Spleen (tissue), 11 donors: ENCODE results near the gene AQP12B. TPM values are rescaled to one million over a fixed set of nuclear protein-coding genes. Genes with fewer than 3 reads are reported as not detected.

Experiments used
- DNase-seq: peaks from one replicate; pipeline ENCODE4 v3.0.0-alpha.2; 2020
- H3K27ac ChIP-seq, 8 donors: fragments of 200-600 bp; sonication (generic) in 7 of 8; 1 replicate in 4 of 8; 2 replicates in 4 of 8; pipeline versions ENCODE4 v1.5.0 to v1.8.0; 2016 to 2021; ENCODE audit warnings: inconsistent platforms in 4 of 8, mild to moderate bottlenecking in 4 of 8, moderate library complexity in 1 of 8
- H3K27me3 ChIP-seq, 7 donors: fragments of 200-600 bp; sonication (generic) in 6 of 7; replicated peaks in 1 of 7; 1 replicate in 4 of 7; 2 replicates in 3 of 7; pipeline versions ENCODE4 v1.5.0 to v1.8.0; 2016 to 2021; ENCODE audit warnings: inconsistent platforms in 3 of 7, mild to moderate bottlenecking in 1 of 7
- H3K36me3 ChIP-seq, 6 donors: fragments of 200-600 bp; sonication (generic) in 5 of 6; 1 replicate in 4 of 6; 2 replicates in 2 of 6; pipeline versions ENCODE4 v1.5.0 to v1.8.0; 2016 to 2021; ENCODE audit warnings: inconsistent platforms in 2 of 6
- H3K4me1 ChIP-seq, 6 donors: fragments of 200-600 bp; sonication (generic) in 5 of 6; 1 replicate in 3 of 6; 2 replicates in 3 of 6; pipeline versions ENCODE4 v1.5.0 to v1.8.0; 2016 to 2021; ENCODE audit warnings: inconsistent platforms in 3 of 6
- H3K4me3 ChIP-seq, 8 donors: fragments of 200-600 bp; sonication (generic) in 7 of 8; 1 replicate in 4 of 8; 2 replicates in 4 of 8; pipeline versions ENCODE4 v1.5.0 to v1.8.0; 2016 to 2021; ENCODE audit warnings: inconsistent platforms in 4 of 8, mild to moderate bottlenecking in 4 of 8, moderate library complexity in 2 of 8
- H3K9me3 ChIP-seq, 8 donors: fragments of 200-600 bp; sonication (generic) in 7 of 8; 1 replicate in 4 of 8; 2 replicates in 4 of 8; pipeline versions ENCODE4 v1.5.0 to v1.8.0; 2016 to 2021; ENCODE audit warnings: inconsistent platforms in 4 of 8
- POLR2A ChIP-seq, 3 donors: fragments of 450-650 bp; IDR thresholded peaks; one replicate each; pipeline ENCODE4 v1.5.1; 2017; ENCODE audit warnings: antibody characterized with exemption in 3 of 3, mild to moderate bottlenecking in 1 of 3
- POLR2AphosphoS5 ChIP-seq, 3 donors: sonication (generic); formaldehyde crosslinking; IDR thresholded peaks; one replicate each; pipeline ENCODE4 v1.5.1; 2017; ENCODE audit warnings: antibody characterized with exemption in 3 of 3
- WGBS, 5 donors: extraction: QIAGEN DNeasy Blood & Tissue Kit in 3 of 5; methylation state at CpG; one replicate each; pipeline versions ENCODE4 v1.1.5 to v1.1.7; 2013 to 2018; 5-methylcytosine and 5-hydroxymethylcytosine counted together
- intact Hi-C: fragments of 100-400 bp; cut with DNase I; formaldehyde crosslinking; loops from one replicate; pipeline ENCODE4 v1.15.0; 2023; ENCODE audit warnings: low total_unique reads
- polyA plus RNA-seq, 3 donors: library from polyadenylated mRNA; stranded (reverse); fragments of 200-250 nt; gene quantifications; one replicate each; pipeline ENCODE4 v1.2.1, GENCODE V29; 2013
- total RNA-seq, 7 donors: library from RNA; depleted of rRNA in 3 of 7; stranded (reverse); fragments of >200 nt in 3 of 7; fragmentation: NEBNext Ultra II Directional in 4 of 7; extraction: Animal tissue kit (Norgen Biotek cat#: 25700) in 4 of 7; gene quantifications; one replicate each; pipeline versions ENCODE4 v1.1.0 to v1.2.1, GENCODE V29; 2016 to 2021
- TF ChIP-seq, protein P1 (sequence below), 11 experiments: fragments of 200-600 bp in 7 of 11; fragments of 450-650 bp in 4 of 11; sonication (generic) in 4 of 11; IDR thresholded peaks in 8 of 11; conservative IDR thresholded peaks in 3 of 11; 1 replicate in 7 of 11; 2 replicates in 4 of 11; pipeline versions ENCODE4 v1.4.0 to v1.8.0; 2016 to 2021; ENCODE audit warnings: antibody characterized with exemption in 11 of 11, inconsistent platforms in 4 of 11, mild to moderate bottlenecking in 1 of 11
- donor health status: healthy with polysubstance abuse.
- donor health status: DM: no; HTN: no; CAD: no; lungs with moderate emphysema.
- donor health status: DM: no; HTN: no; CAD: no.
- donor health status: Bipolar disorder and iron deficiency.
- donor health status: healthy.
- donor health status: DM: no; HTN: no; CAD: no.
- donor health status: DM: yes; HTN: yes; CAD: no.

Gene AQP12B
- total and polyA plus RNA-seq, 10 donors = 0.03 to 1.8 (median 0.95) TPM; not detected in 7

- no peaks in the 10 kb centered on the region for H3K27me3 ChIP-seq
- no peaks in the 10 kb centered on the region for H3K36me3 ChIP-seq
- intact Hi-C loops = no loop called here
- no peak overlapping the region for H3K27ac ChIP-seq
- no peak overlapping the region for H3K4me3 ChIP-seq
- H3K9me3 ChIP-seq = no peaks in the 10 kb centered on the region
- DNase-seq = no peak
- TF ChIP-seq, protein P1, sequence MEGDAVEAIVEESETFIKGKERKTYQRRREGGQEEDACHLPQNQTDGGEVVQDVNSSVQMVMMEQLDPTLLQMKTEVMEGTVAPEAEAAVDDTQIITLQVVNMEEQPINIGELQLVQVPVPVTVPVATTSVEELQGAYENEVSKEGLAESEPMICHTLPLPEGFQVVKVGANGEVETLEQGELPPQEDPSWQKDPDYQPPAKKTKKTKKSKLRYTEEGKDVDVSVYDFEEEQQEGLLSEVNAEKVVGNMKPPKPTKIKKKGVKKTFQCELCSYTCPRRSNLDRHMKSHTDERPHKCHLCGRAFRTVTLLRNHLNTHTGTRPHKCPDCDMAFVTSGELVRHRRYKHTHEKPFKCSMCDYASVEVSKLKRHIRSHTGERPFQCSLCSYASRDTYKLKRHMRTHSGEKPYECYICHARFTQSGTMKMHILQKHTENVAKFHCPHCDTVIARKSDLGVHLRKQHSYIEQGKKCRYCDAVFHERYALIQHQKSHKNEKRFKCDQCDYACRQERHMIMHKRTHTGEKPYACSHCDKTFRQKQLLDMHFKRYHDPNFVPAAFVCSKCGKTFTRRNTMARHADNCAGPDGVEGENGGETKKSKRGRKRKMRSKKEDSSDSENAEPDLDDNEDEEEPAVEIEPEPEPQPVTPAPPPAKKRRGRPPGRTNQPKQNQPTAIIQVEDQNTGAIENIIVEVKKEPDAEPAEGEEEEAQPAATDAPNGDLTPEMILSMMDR (IDR thresholded peaks at IDR 0.05 in 8 of 11, conservative IDR thresholded peaks at IDR 0.05 in 3 of 11) = no peak
- no peak for TF ChIP-seq POLR2AphosphoS5 (IDR thresholded peaks at IDR 0.05)
- no peak for TF ChIP-seq POLR2A (IDR thresholded peaks at IDR 0.05)
- 80 to 90% (median 86%) methylated on average over 3 to 14 of the region's 14 CpGs for WGBS, 5 donors
- peaks cover 0 to 8% (median 0%) of the 10 kb centered on the region in 6 donors for H3K4me1 ChIP-seq
Measured at GRCh38 chr2:240687741-240688552, 5.3 kb upstream of the AQP12B start.

GRCh38 chr2:240687045-240687740, 4.5 kb upstream of the AQP12B start:
- 80 to 88% (median 83%) methylated on average over 12 to 20 of the region's 20 CpGs for WGBS, 5 donors
- H3K9me3 ChIP-seq = no peaks in the 10 kb centered on the region
- DNase-seq = no peak

GRCh38 chr2:240686460-240686859, 3.8 kb upstream of the AQP12B start:
- WGBS, 5 donors = 47 to 63% (median 51%) methylated on average over 6 of the region's 6 CpGs
- Histone ChIP-seq H3K27me3 (no peaks in the 10 kb centered on the region), H3K36me3 (no peaks in the 10 kb centered on the region), H3K4me1 (peaks cover 0 to 8% (median 0%) of the 10 kb centered on the region in 6 donors), H3K27ac (no peak overlapping the region), H3K4me3 (no peak overlapping the region), H3K9me3 (no peaks in the 10 kb centered on the region)
- TF ChIP-seq POLR2A (IDR thresholded peaks at IDR 0.05) = no peak
- TF ChIP-seq, protein P1 (IDR thresholded peaks at IDR 0.05 in 8 of 11, conservative IDR thresholded peaks at IDR 0.05 in 3 of 11) = no peak
- TF ChIP-seq POLR2AphosphoS5 (IDR thresholded peaks at IDR 0.05) = no peak
- DNase-seq = no peak
- intact Hi-C loops = no loop called here

More at GRCh38 chr2:240687045-240687740, 4.5 kb upstream of the AQP12B start:
- TF ChIP-seq POLR2A (IDR thresholded peaks at IDR 0.05) = no peak
- TF ChIP-seq POLR2AphosphoS5 (IDR thresholded peaks at IDR 0.05) = no peak
- TF ChIP-seq, protein P1 (IDR thresholded peaks at IDR 0.05 in 8 of 11, conservative IDR thresholded peaks at IDR 0.05 in 3 of 11) = no peak
- Histone ChIP-seq H3K4me1 (peaks cover 0 to 8% (median 0%) of the 10 kb centered on the region in 6 donors), H3K36me3 (no peaks in the 10 kb centered on the region), H3K27ac (no peak overlapping the region), H3K4me3 (no peak overlapping the region), H3K27me3 (no peaks in the 10 kb centered on the region)
- intact Hi-C loops = no loop called here
